Activated naive CD4-positive, alpha-beta T cell treated with anti-CD3 and anti-CD28 coated beads, Interleukin-2, amount 50 U/mL, for 72 hours (primary cell): ENCODE results near the gene NT5DC3. TPM values are rescaled to one million over a fixed set of nuclear protein-coding genes. Genes with fewer than 3 reads are reported as not detected.
"Not testable (repeated sequence)": the region's sequence is repeated elsewhere in the genome, so short reads cannot be mapped to it uniquely, and the experiment has no call there.

Experiments
- ATAC-seq, 2 donors: fragments of 150-1000 bp; cut with Tn5 transposase; 2 replicates each; pipeline ENCODE4 v1.10.0; 2021; ENCODE audit warnings: mild to moderate bottlenecking in 2 of 2, moderate library complexity in 2 of 2
- DNase-seq, 2 donors: peaks; one replicate each; pipeline ENCODE4 v3.0.0; 2021 to 2022; ENCODE audit warnings: low spot score in 2 of 2
- H3K27ac Mint-ChIP-seq, 2 donors: one replicate each; pipeline ENCODE4 v1.8.0; 2022; ENCODE audit warnings: mild to moderate bottlenecking in 2 of 2, mixed read lengths in 2 of 2
- H3K36me3 Mint-ChIP-seq, 2 donors: one replicate each; pipeline ENCODE4 v1.8.0; 2022; ENCODE audit warnings: mixed read lengths in 2 of 2
- H3K9me3 Mint-ChIP-seq, 2 donors: one replicate each; pipeline ENCODE4 v1.8.0; 2022; ENCODE audit warnings: mixed read lengths in 2 of 2
- total RNA-seq, 2 donors: library from RNA; stranded (reverse); gene quantifications; one replicate each; pipeline ENCODE4 v1.2.3, GENCODE V29; 2022

NT5DC3 gene
- total RNA-seq, 2 donors from 2014 or later: 5.4 to 6.7 TPM

- no peak for DNase-seq
- no peaks in the 10 kb centered on the region for H3K9me3 Mint-ChIP-seq
- ATAC-seq: no peak
- H3K27ac Mint-ChIP-seq: peak overlapping the region in 1 of 2 donors; percentile 63
- no peaks in the 10 kb centered on the region for H3K36me3 Mint-ChIP-seq
Measured at GRCh38 chr12:103839609-103840461, 1.2 kb downstream of the NT5DC3 start.

GRCh38 chr12:103839103-103839502 lies 1.9 kb downstream of the NT5DC3 start:
- H3K9me3 Mint-ChIP-seq: no peaks in the 10 kb centered on the region
- ATAC-seq: no peak
- DNase-seq: no peak
- H3K27ac Mint-ChIP-seq: no peak overlapping the region
- H3K36me3 Mint-ChIP-seq: no peaks in the 10 kb centered on the region

- DNase-seq: no peak
- ATAC-seq: no peak
- Mint-ChIP-seq H3K27ac (no peak overlapping the region), H3K36me3 (no peaks in the 10 kb centered on the region), H3K9me3 (no peaks in the 10 kb centered on the region)
Measured at GRCh38 chr12:103838254-103838914, 2.6 kb downstream of the NT5DC3 start.

GRCh38 chr12:103836345-103836744 lies 4.7 kb downstream of the NT5DC3 start:
- DNase-seq (no peak), ATAC-seq (no peak)
- H3K36me3 Mint-ChIP-seq: peaks cover 5 to 11% of the 10 kb centered on the region in 2 donors
- peaks cover 0 to under 1% of the 10 kb centered on the region in 2 donors for H3K9me3 Mint-ChIP-seq
- H3K27ac Mint-ChIP-seq: no peak overlapping the region

GRCh38 chr12:103835747-103836335 lies 5.2 kb downstream of the NT5DC3 start:
- not testable (repeated sequence) for ATAC-seq, H3K27ac Mint-ChIP-seq, DNase-seq, H3K9me3 Mint-ChIP-seq
- peaks cover 9 to 16% of the 10 kb centered on the region in 2 donors for H3K36me3 Mint-ChIP-seq

GRCh38 chr12:103834942-103835341 lies 6.1 kb downstream of the NT5DC3 start:
- no peak for DNase-seq
- Mint-ChIP-seq H3K9me3 (peaks cover 0 to 11% of the 10 kb centered on the region in 2 donors), H3K36me3 (peaks cover 9 to 18% of the 10 kb centered on the region in 2 donors), H3K27ac (no peak overlapping the region)
- ATAC-seq: no peak

- Mint-ChIP-seq H3K9me3 (peaks cover 0 to 11% of the 10 kb centered on the region in 2 donors), H3K36me3 (peaks cover 9 to 18% of the 10 kb centered on the region in 2 donors), H3K27ac (no peak overlapping the region)
- DNase-seq (no peak), ATAC-seq (no peak)
Measured at GRCh38 chr12:103833891-103834290, 7.1 kb downstream of the NT5DC3 start.

GRCh38 chr12:103833095-103833775 lies 7.8 kb downstream of the NT5DC3 start:
- no peak for DNase-seq
- H3K9me3 Mint-ChIP-seq: peaks cover 0 to 11% of the 10 kb centered on the region in 2 donors
- peaks cover 9 to 18% of the 10 kb centered on the region in 2 donors for H3K36me3 Mint-ChIP-seq
- H3K27ac Mint-ChIP-seq: no peak overlapping the region
- no peak for ATAC-seq

GRCh38 chr12:103832048-103832997 lies 8.7 kb downstream of the NT5DC3 start:
- DNase-seq (no peak), ATAC-seq (no peak)
- peak overlapping the region in 1 of 2 donors; percentile 31 for H3K27ac Mint-ChIP-seq
- peaks cover 0 to 11% of the 10 kb centered on the region in 2 donors for H3K9me3 Mint-ChIP-seq
- peaks cover 9 to 18% of the 10 kb centered on the region in 2 donors for H3K36me3 Mint-ChIP-seq

- Mint-ChIP-seq H3K9me3 (peaks cover 0 to 11% of the 10 kb centered on the region in 2 donors), H3K36me3 (peaks cover 9 to 18% of the 10 kb centered on the region in 2 donors), H3K27ac (no peak overlapping the region)
- ATAC-seq (no peak), DNase-seq (no peak)
Measured at GRCh38 chr12:103830730-103831320, 10.2 kb downstream of the NT5DC3 start.

GRCh38 chr12:103830025-103830725 lies 10.9 kb downstream of the NT5DC3 start:
- Mint-ChIP-seq H3K9me3 (peaks cover 0 to 11% of the 10 kb centered on the region in 2 donors), H3K27ac (no peak overlapping the region), H3K36me3 (peaks cover 9 to 18% of the 10 kb centered on the region in 2 donors)
- ATAC-seq (no peak), DNase-seq (no peak)

- Mint-ChIP-seq H3K27ac (no peak overlapping the region), H3K36me3 (peaks cover 9 to 18% of the 10 kb centered on the region in 2 donors), H3K9me3 (peaks cover 0 to 11% of the 10 kb centered on the region in 2 donors)
- no peak for ATAC-seq
- DNase-seq: no peak
Measured at GRCh38 chr12:103829092-103829491, 11.9 kb downstream of the NT5DC3 start.

- DNase-seq: no peak
- H3K36me3 Mint-ChIP-seq: peaks cover 9 to 18% of the 10 kb centered on the region in 2 donors
- no peak for ATAC-seq
- peaks cover 0 to 11% of the 10 kb centered on the region in 2 donors for H3K9me3 Mint-ChIP-seq
- no peak overlapping the region for H3K27ac Mint-ChIP-seq
Measured at GRCh38 chr12:103827911-103828391, 13.1 kb downstream of the NT5DC3 start.

GRCh38 chr12:103824845-103825244 lies 16.2 kb downstream of the NT5DC3 start:
- H3K9me3 Mint-ChIP-seq: peaks cover 0 to 8% of the 10 kb centered on the region in 2 donors
- no peak overlapping the region for H3K27ac Mint-ChIP-seq
- DNase-seq: no peak
- H3K36me3 Mint-ChIP-seq: peaks cover 13 to 15% of the 10 kb centered on the region in 2 donors
- ATAC-seq: no peak

GRCh38 chr12:103824290-103824689 lies 16.7 kb downstream of the NT5DC3 start:
- ATAC-seq (no peak), DNase-seq (no peak)
- Mint-ChIP-seq H3K27ac (no peak overlapping the region), H3K36me3 (peaks cover 13 to 15% of the 10 kb centered on the region in 2 donors), H3K9me3 (peaks cover 0 to 8% of the 10 kb centered on the region in 2 donors)
